Activated CD4-positive, alpha-beta memory T cell treated with anti-CD3 and anti-CD28 coated beads, Interleukin-2, amount 10 ng/mL, durations not matched to agents 7 days and 5 days (primary cell): ENCODE results near the gene BATF2. TPM values are rescaled to one million over a fixed set of nuclear protein-coding genes. Genes with fewer than 3 reads are reported as not detected.
"Not testable (repeated sequence)": the region's sequence is repeated elsewhere in the genome, so short reads cannot be mapped to it uniquely, and the experiment has no call there.

Experiments used
- CTCF ChIA-PET: fragments of 350-600 bp; sonication (Branson Sonifier 250); formaldehyde crosslinking; loops from one replicate; lab custom pipeline; 2021; ENCODE audit warnings: antibody characterized with exemption, inconsistent platforms; lab: Charles Lee
- POLR2A ChIA-PET: fragments of 350-600 bp; sonication (Branson Sonifier 250); formaldehyde crosslinking; loops from one replicate; lab custom pipeline; 2021; ENCODE audit warnings: antibody characterized with exemption; lab: Charles Lee
- DNase-seq: peaks from one replicate; pipeline ENCODE4 v3.0.0-alpha.2; 2020
- H3K27ac Mint-ChIP-seq: one replicate; pipeline ENCODE4 v1.8.0; 2021; ENCODE audit warnings: mild to moderate bottlenecking, mixed read lengths
- H3K27me3 Mint-ChIP-seq: one replicate; pipeline ENCODE4 v1.8.0; 2021; ENCODE audit warnings: mixed read lengths
- H3K36me3 Mint-ChIP-seq: one replicate; pipeline ENCODE4 v1.8.0; 2021; ENCODE audit warnings: low read depth, mixed read lengths
- H3K4me1 Mint-ChIP-seq: one replicate; pipeline ENCODE4 v1.8.0; 2021; ENCODE audit warnings: mixed read lengths
- H3K4me3 Mint-ChIP-seq: one replicate; pipeline ENCODE4 v1.8.0; 2021; ENCODE audit warnings: mild to moderate bottlenecking, mixed read lengths
- H3K9me3 Mint-ChIP-seq: one replicate; pipeline ENCODE4 v1.8.0; 2021; ENCODE audit warnings: mixed read lengths
- total RNA-seq, 2 experiments: library from RNA; stranded (reverse); gene quantifications; one replicate each; pipeline ENCODE4 v1.2.3, GENCODE V29; 2021

The BATF2 gene
- total RNA-seq, 2 experiments from 2014 or later: 0.30 to 0.53 TPM

DNA sequence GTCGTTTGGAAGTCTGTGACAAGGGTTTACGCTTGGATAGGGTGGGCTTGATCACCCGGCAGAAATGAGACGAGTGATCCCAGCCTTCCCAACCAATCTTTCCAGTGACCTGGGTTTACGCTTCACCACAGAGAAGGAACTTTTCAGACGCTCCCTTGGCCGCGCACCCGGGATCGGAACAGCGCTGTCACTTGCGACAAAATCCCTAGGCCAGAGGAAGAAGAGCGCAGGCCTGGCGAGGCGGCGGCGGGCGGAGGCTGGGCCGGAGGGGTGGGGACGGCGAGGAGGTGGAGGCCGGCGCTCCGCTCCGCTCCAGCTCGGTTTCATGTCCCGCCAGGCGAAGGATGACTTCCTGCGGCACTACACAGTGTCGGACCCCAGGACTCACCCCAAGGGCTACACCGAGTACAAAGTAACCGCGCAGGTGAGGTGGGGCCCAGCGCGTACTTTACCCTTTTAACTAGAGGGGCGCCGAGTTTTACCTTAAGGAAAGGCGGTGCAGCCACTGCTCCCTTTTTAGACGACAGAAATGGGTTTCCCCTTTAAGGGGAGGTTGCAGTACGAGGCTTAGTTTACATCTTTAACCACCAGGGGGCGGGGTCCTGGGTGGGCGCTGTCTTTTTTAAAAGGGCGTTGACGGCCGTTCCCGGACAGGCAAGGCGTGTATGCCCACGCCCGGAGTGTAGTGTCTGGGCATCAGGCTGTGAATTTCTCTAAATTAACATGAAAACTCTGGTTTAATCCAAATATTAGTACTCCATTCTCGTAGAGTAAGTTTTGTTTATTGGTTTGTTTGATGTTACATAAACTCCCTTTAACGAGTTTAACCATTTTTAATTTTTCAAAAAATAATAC is 30.7 kb upstream of the BATF2 start, which contains the start of gene SNX15:
TSS of gene SNX15 (plus strand) at position 227 of the 855 bp plus-strand sequence. CDS start at position 326, 99 bp downstream.
- H3K27me3 Mint-ChIP-seq: no peaks in the 10 kb centered on the region
- peaks cover 3% of the 10 kb centered on the region for H3K36me3 Mint-ChIP-seq
- peaks cover 27% of the 10 kb centered on the region for H3K4me1 Mint-ChIP-seq
- no peaks in the 10 kb centered on the region for H3K9me3 Mint-ChIP-seq
- ChIA-PET CTCF (interaction anchor here (0.6 to 2.9 kb wide), 8 partner anchors 13 to 168 kb away, joined by 3 to 23 read pairs (median 4); partner anchors contain the start of genes ARL2, CDCA5, SAC3D1 and ZNHIT2), POLR2A (interaction anchor here (1.0 to 6.5 kb wide), 9 partner anchors 9 to 95 kb away, joined by 3 to 56 read pairs (median 4); partner anchors contain the start of genes ARL2, CDCA5, FAU and MRPL49)
- H3K4me3 Mint-ChIP-seq: peak within 1 kb of the TSS; percentile 78
- H3K27ac Mint-ChIP-seq: peak within 1 kb of the TSS; percentile 82
- peak; percentile 94 for DNase-seq

DNA sequence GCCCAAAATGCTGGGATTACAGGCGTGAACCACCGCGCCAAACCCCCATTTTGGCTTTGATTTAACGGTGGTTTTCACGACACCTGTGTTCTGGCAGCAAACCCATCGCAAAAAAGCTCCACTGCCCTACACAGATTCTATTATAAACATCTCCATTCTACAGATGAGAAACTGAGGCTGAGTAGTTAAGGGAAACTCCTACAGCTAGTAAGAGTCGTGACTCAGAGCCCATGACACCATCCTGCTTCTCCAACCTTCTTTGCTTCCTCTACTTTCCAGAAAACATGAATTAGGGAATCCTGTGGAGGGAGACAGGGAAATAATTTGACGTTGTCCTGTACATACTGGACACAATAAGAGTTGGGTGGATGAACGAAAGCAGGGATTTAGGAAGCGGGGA is 30.0 kb upstream of the BATF2 start:
- H3K4me1 Mint-ChIP-seq: peaks cover 27% of the 10 kb centered on the region
- H3K27ac Mint-ChIP-seq: peak overlapping the region; percentile 82
- ChIA-PET CTCF (interaction anchor here (0.6 to 2.9 kb wide), 8 partner anchors 13 to 819 kb away, joined by 3 to 23 read pairs (median 4); partner anchors contain the start of genes ARL2, CDCA5, SAC3D1 and ZNHIT2), POLR2A (interaction anchor here (0.9 to 6.5 kb wide), 9 partner anchors 9 to 95 kb away, joined by 3 to 56 read pairs (median 6); partner anchors contain the start of genes ARL2, CDCA5, FAU and MRPL49)
- H3K27me3 Mint-ChIP-seq: no peaks in the 10 kb centered on the region
- peaks cover 7% of the 10 kb centered on the region for H3K36me3 Mint-ChIP-seq
- DNase-seq: no peak
- no peaks in the 10 kb centered on the region for H3K9me3 Mint-ChIP-seq
- peak overlapping the region; percentile 78 for H3K4me3 Mint-ChIP-seq

DNA sequence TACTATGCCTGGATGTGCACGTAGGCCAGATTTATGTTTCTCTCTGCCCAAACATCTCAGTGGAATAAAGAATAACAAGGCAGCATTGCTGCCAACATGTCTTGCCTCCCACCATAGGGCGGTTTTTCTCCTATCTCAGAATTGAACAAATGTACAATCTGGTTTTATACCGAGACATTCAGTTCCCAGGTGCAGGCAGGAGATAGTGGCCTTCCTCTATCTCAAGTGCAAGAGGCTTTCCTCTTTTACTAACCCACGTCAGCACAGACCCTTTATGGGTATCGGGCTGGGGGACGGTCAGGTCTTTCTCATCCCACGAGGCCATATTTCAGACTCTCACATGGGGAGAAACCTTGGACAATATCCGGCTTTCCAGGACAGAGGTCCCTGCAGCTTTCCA is 26.7 kb upstream of the BATF2 start:
- H3K9me3 Mint-ChIP-seq, H3K4me3 Mint-ChIP-seq, H3K27ac Mint-ChIP-seq, H3K27me3 Mint-ChIP-seq, DNase-seq: not testable (repeated sequence)
- peaks cover 10% of the 10 kb centered on the region for H3K36me3 Mint-ChIP-seq
- ChIA-PET POLR2A (interaction anchor here (1.0 kb wide), 1 partner anchor 10 kb away, joined by 3 read pairs; no protein-coding TSS in a partner anchor), CTCF (interaction anchor here (1.7 kb wide), 1 partner anchor 9 kb away, joined by 7 read pairs; no protein-coding TSS in a partner anchor)
- peaks cover 22% of the 10 kb centered on the region for H3K4me1 Mint-ChIP-seq

DNA sequence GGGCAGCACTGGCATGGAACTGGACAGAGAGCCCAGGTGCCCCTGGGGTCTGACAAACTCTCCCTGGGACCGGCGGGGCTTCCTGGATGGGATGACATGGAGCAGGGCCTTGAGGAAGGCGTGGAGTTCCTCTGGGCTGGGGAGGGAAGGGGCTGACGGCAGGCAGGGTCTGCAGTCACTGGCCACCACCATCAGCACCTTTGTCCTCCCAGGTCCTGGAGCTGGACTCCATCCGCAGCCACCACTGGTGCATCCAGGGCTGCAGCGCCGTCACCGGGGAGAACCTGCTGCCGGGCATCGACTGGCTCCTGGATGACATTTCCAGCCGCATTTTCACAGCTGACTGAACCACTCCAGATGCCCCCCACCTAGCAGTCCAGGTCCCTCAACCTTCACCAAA is 24.7 kb upstream of the BATF2 start:
- ChIA-PET CTCF (interaction anchor here (1.5 kb wide), 1 partner anchor 20 kb away, joined by 3 read pairs; no protein-coding TSS in a partner anchor), POLR2A (no interaction called here)
- H3K4me3 Mint-ChIP-seq: no peak overlapping the region
- no peak for DNase-seq
- H3K4me1 Mint-ChIP-seq: peaks cover 11% of the 10 kb centered on the region
- H3K27me3 Mint-ChIP-seq: no peaks in the 10 kb centered on the region
- H3K9me3 Mint-ChIP-seq: no peaks in the 10 kb centered on the region
- H3K36me3 Mint-ChIP-seq: peaks cover 20% of the 10 kb centered on the region
- H3K27ac Mint-ChIP-seq: no peak overlapping the region

DNA sequence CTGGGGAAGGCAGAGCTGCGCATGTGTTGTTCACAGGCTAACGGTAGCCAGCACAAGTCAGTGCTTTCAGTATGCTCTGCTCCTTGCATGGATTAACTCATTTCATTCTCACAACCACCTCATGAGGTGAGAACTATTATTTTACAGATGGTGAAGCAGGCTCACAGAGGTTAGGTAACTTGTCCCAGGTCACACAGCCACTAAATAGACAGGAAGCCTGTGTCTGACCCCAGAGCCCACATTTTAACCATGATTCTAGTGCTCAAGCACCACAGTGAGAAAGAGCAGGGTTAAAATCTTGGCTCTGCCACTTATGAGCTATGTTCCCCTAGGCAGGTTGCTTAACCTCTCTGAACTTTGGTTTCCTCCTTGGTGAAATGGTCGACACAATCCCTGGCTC is 24.2 kb upstream of the BATF2 start:
- H3K4me3 Mint-ChIP-seq: no peak overlapping the region
- H3K27ac Mint-ChIP-seq: no peak overlapping the region
- POLR2A ChIA-PET: no interaction called here
- no peaks in the 10 kb centered on the region for H3K27me3 Mint-ChIP-seq
- H3K9me3 Mint-ChIP-seq: no peaks in the 10 kb centered on the region
- peaks cover 13% of the 10 kb centered on the region for H3K4me1 Mint-ChIP-seq
- DNase-seq: no peak
- CTCF ChIA-PET: interaction anchor here (1.5 kb wide), 1 partner anchor 19 kb away, joined by 3 read pairs; no protein-coding TSS in a partner anchor
- peaks cover 24% of the 10 kb centered on the region for H3K36me3 Mint-ChIP-seq

DNA sequence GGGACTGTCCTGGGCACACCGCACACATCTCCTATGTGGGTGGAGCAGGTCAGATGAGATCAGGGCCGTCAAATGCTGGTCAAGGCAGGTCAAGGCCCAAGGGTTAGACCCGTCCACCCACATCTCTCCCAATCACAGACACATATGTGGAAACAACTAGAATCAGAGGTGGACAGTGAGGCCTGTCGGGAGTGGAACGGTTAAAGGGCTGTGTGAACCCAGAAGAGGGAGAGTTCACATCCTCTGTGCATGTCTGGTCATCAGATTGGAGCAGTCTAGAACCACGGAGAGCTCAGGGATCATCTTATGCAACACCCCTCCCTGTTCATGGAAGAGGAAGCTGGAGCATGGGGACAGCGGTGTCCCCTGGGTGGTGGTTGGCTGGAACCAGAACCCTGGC is 23.1 kb upstream of the BATF2 start:
- no peak overlapping the region for H3K27ac Mint-ChIP-seq
- peaks cover 24% of the 10 kb centered on the region for H3K36me3 Mint-ChIP-seq
- H3K4me1 Mint-ChIP-seq: peaks cover 21% of the 10 kb centered on the region
- H3K4me3 Mint-ChIP-seq: no peak overlapping the region
- no peaks in the 10 kb centered on the region for H3K27me3 Mint-ChIP-seq
- no peaks in the 10 kb centered on the region for H3K9me3 Mint-ChIP-seq
- POLR2A ChIA-PET: no interaction called here
- CTCF ChIA-PET: no interaction called here
- DNase-seq: no peak

DNA sequence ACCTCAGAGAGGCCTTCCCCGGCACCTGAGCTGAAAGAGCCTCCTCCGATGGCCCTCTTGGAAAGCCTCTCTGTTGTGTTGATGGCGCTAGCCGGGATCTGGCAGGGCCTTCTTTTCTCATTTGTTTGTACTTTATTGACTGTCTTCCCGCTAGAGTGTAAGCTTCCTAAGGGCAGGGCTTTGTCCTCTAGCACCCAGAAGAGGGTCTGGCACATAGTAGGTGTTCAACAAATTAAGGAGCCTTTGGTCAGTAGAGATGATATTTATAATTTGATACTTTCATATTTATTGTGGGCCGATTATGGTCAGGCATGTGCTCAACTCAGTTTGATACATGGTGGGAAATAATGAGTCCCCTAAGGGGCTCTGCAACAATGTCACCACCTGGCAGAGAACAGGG is 21.2 kb upstream of the BATF2 start:
- H3K9me3 Mint-ChIP-seq: no peaks in the 10 kb centered on the region
- ChIA-PET CTCF (no interaction called here), POLR2A (interaction anchor here (1.0 to 1.1 kb wide), 2 partner anchors 9 to 23 kb away, joined by 3 to 4 read pairs; partner anchors contain the start of genes SAC3D1 and SNX15)
- peaks cover 24% of the 10 kb centered on the region for H3K36me3 Mint-ChIP-seq
- no peak overlapping the region for H3K4me3 Mint-ChIP-seq
- H3K4me1 Mint-ChIP-seq: peaks cover 30% of the 10 kb centered on the region
- no peak for DNase-seq
- no peak overlapping the region for H3K27ac Mint-ChIP-seq
- no peaks in the 10 kb centered on the region for H3K27me3 Mint-ChIP-seq

DNA sequence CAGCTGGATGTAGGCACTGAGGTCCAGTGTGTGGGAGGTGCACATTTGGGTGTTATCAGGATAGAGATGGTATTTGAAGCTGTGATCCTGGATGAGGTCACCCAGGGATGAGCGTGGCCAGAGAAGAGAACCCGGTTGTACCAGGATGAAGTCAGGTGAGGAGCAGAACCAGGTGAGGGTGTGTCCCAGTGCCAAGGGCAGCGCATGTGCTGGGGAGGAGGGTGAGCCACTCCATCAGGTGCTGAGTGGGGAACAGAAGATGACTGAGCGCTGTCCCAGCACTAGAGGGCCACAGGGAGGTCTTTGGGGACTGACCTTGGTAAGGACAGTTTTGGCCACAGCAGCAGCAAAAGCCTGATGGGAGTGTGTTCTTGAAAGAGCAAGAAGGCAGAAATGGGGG is 19.9 kb upstream of the BATF2 start:
- Mint-ChIP-seq H3K4me1 (peaks cover 33% of the 10 kb centered on the region), H3K27me3 (no peaks in the 10 kb centered on the region), H3K36me3 (peaks cover 18% of the 10 kb centered on the region), H3K4me3 (no peak overlapping the region), H3K27ac (no peak overlapping the region), H3K9me3 (no peaks in the 10 kb centered on the region)
- no peak for DNase-seq
- CTCF ChIA-PET: no interaction called here
- POLR2A ChIA-PET: no interaction called here

DNA sequence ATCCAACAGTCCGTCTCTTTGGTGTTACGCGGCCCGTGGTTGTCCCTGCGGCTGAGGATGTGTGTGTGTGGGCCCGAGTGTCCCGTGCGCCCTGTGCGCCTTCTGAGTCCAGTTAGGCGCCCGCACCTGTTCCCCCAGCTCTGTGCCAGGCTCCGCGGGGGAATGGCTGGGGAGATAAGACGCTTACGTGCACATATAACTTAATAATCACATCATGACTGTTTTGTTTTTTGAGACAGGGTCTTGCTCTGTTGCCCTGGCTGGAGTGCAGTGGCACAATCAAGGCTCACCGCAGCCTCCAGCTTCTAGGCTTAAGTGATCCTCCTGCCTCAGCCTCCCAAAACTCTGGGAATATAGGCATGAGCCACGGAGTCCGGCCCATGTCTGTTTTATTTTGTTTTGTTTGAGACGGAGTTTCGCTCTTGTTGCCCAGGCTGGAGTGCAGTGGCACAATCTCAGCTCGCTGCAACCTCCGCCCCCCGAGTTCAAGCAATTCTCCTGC is 18.0 kb upstream of the BATF2 start:
- H3K9me3 Mint-ChIP-seq: no peaks in the 10 kb centered on the region
- no peaks in the 10 kb centered on the region for H3K27me3 Mint-ChIP-seq
- H3K36me3 Mint-ChIP-seq: peaks cover 17% of the 10 kb centered on the region
- CTCF ChIA-PET: interaction anchor here (0.6 to 3.4 kb wide), 31 partner anchors 9 to 247 kb away, joined by 3 to 25 read pairs (median 4); partner anchors contain the start of genes BATF2, CDC42BPG, CDCA5 and EHD1
- DNase-seq: no peak
- peaks cover 30% of the 10 kb centered on the region for H3K4me1 Mint-ChIP-seq
- H3K4me3 Mint-ChIP-seq: peak overlapping the region; percentile 86
- POLR2A ChIA-PET: interaction anchor here (1.0 to 4.5 kb wide), 32 partner anchors 11 to 462 kb away, joined by 3 to 56 read pairs (median 5); partner anchors contain the start of genes CDCA5, FAU, MAJIN and MAP4K2
- peak overlapping the region; percentile 86 for H3K27ac Mint-ChIP-seq

DNA sequence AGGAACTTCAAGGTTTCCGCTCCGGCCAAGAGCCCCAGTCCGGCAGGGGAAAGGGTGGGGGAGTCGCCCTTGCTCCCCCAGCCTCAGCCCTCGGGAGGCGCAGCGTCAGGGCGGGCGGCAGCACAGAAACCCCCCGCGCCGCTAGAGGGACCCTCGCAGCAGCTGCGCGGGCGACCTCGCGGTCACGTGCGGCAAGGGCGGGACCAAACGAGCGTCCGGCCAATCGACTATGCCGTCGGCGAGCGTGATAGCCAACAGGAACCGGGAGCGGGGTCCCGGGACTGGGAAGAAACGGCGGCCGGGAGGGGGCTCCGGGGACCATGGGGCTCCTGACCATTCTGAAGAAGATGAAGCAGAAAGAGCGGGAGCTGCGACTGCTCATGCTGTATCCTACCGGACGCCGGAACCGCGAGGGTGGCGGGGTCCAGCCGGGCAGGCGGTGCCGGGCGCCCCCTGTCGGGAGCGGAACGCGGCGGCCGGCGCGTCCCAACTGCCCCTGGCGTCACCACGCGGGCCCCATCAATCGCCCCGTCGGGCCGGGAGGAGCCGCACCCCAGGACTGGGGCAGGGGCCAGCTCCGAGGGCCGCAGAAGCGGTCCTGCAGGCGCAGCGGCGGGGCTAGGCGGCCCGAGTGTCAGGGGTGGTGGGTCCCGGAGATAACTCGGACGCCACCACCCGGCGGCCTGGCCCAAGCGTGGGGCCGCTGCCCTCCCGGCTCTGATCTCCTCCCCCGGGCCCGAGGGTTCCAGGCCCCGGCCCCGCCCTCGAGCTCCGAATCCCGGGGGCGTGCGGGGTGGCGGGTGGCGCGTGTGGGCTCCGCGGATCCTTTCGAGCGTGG is 17.3 kb upstream of the BATF2 start, which contains the start of gene ARL2:
TSS of gene ARL2 (plus strand) at position 273 of the 838 bp plus-strand sequence. CDS start at position 321, 48 bp downstream.
- H3K4me3 Mint-ChIP-seq: peak within 1 kb of the TSS; percentile 94
- peak within 1 kb of the TSS; percentile 98 for H3K27ac Mint-ChIP-seq
- ChIA-PET CTCF (interaction anchor here (0.6 to 3.4 kb wide), 31 partner anchors 10 to 247 kb away, joined by 3 to 25 read pairs (median 4); partner anchors contain the start of genes BATF2, CDCA5, EHD1 and FAU), POLR2A (interaction anchor here (0.6 to 4.5 kb wide), 35 partner anchors 11 to 463 kb away, joined by 3 to 56 read pairs (median 4); partner anchors contain the start of genes CDCA5, FAU, MAJIN and MAP4K2)
- H3K27me3 Mint-ChIP-seq: no peaks in the 10 kb centered on the region
- peak; percentile 85 for DNase-seq
- peaks cover 14% of the 10 kb centered on the region for H3K36me3 Mint-ChIP-seq
- H3K4me1 Mint-ChIP-seq: peaks cover 30% of the 10 kb centered on the region
- H3K9me3 Mint-ChIP-seq: no peaks in the 10 kb centered on the region

DNA sequence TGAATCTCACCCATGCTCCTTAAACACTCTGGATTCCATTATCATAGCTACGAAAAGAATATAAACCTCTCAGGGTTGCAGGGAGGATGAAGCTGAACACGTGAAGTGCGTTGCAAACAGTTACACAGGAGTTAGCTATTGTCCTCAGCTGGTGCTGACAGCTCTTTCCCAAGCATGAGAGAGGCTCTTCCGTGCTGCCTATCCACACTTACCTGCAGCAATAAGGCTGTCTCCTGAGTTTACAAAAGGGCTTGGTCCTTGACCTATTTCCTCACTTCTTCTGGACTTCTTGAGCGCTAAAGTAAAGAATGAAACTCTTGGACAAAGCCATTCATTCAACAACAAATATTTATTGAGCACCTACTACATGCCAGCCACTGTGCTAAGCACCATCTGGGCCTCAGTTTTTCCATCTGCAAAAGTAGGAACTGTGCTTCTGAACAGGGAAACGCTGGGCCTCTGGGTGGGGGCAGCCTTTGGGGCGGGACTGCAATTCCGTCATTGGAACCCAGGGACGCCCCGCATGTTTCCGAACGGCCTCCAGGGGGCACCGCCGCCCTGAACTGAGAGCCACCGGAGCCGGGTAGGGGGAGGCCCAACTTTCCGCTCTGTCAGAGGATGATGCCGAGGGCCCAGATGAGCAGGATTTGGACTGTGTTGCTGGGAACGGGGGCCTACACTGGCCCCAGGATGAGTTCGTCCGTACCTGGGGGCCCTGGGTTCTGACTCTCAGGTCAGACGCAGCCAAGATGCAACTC is 16.5 kb upstream of the BATF2 start:
- Mint-ChIP-seq H3K36me3 (peaks cover 14% of the 10 kb centered on the region), H3K27me3 (no peaks in the 10 kb centered on the region), H3K27ac (peak overlapping the region; percentile 98), H3K4me3 (peak overlapping the region; percentile 94), H3K9me3 (no peaks in the 10 kb centered on the region), H3K4me1 (peaks cover 30% of the 10 kb centered on the region)
- ChIA-PET CTCF (interaction anchor here (0.8 to 3.4 kb wide), 32 partner anchors 11 to 204 kb away, joined by 3 to 25 read pairs (median 6); partner anchors contain the start of genes CAPN1, CDC42BPG, CDCA5 and EHD1), POLR2A (interaction anchor here (0.8 to 4.5 kb wide), 24 partner anchors 10 to 210 kb away, joined by 3 to 56 read pairs (median 5); partner anchors contain the start of genes CDCA5, FAU, MAP4K2 and MRPL49)
- peak; percentile 94 for DNase-seq
